GM12801 (cell line): ENCODE data around the gene DCBLD2.

Experiments
- TF ChIP-seq, protein P1 (sequence below): IDR thresholded peaks from one replicate; pipeline ENCODE4 v1.5.1; 2011; ENCODE audit warnings: control low read depth; ENCODE audit not compliant: insufficient read length; ENCODE audit errors: extremely low read depth

DCBLD2 gene, protein sequence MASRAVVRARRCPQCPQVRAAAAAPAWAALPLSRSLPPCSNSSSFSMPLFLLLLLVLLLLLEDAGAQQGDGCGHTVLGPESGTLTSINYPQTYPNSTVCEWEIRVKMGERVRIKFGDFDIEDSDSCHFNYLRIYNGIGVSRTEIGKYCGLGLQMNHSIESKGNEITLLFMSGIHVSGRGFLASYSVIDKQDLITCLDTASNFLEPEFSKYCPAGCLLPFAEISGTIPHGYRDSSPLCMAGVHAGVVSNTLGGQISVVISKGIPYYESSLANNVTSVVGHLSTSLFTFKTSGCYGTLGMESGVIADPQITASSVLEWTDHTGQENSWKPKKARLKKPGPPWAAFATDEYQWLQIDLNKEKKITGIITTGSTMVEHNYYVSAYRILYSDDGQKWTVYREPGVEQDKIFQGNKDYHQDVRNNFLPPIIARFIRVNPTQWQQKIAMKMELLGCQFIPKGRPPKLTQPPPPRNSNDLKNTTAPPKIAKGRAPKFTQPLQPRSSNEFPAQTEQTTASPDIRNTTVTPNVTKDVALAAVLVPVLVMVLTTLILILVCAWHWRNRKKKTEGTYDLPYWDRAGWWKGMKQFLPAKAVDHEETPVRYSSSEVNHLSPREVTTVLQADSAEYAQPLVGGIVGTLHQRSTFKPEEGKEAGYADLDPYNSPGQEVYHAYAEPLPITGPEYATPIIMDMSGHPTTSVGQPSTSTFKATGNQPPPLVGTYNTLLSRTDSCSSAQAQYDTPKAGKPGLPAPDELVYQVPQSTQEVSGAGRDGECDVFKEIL

DNA sequence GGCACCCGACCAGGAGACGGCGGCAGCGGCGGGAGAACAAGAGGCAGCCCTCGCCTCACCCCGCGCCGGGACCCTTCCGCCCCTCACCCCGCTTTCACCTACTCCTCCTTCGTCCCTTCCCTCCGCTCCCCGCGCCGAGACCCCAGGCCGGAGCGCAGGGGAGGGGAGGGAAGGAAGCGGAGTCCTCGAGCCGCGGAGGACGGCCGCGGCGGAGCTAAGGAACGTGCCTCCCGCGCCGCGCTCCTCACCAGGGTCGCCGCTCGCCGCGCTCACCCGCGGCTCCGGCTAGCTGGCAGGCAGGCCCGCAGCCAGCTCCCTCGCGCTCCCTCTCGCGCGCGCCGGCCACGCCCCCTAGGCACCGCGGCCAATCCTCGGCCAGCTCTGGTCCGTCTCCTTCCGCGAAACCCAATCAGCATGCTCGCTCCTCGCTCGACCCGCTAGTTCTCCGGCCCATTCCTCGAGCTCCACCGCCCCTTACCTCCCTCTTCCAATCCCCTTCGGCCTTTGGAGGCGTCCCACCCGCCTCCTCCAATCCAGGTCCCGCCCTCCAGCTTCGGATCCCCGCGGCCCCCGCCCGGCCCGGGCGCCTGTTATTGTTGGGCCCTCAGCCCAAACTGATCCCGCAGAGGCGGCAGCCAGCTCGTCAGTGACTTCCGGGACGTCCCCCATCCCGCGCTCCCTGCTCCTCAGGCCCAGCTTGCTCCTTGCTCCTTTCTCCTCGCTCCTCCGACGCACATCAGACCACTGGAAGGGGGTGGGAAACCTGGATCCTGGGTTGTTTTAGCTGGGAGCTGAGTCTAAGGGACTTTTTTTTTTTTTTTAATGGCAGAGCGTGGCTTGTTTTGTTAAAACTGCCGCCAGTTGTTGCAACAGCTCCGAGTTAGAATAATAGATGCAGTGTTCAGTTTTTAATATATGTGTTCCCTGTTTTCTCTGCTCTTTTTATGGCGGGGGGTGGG is at the start of gene DCBLD2:
Gene DCBLD2, minus strand, starts transcription at position 304 of the 959 bp plus-strand sequence. CDS start 369 bp downstream, outside the sequence.
- TF ChIP-seq, protein P1, sequence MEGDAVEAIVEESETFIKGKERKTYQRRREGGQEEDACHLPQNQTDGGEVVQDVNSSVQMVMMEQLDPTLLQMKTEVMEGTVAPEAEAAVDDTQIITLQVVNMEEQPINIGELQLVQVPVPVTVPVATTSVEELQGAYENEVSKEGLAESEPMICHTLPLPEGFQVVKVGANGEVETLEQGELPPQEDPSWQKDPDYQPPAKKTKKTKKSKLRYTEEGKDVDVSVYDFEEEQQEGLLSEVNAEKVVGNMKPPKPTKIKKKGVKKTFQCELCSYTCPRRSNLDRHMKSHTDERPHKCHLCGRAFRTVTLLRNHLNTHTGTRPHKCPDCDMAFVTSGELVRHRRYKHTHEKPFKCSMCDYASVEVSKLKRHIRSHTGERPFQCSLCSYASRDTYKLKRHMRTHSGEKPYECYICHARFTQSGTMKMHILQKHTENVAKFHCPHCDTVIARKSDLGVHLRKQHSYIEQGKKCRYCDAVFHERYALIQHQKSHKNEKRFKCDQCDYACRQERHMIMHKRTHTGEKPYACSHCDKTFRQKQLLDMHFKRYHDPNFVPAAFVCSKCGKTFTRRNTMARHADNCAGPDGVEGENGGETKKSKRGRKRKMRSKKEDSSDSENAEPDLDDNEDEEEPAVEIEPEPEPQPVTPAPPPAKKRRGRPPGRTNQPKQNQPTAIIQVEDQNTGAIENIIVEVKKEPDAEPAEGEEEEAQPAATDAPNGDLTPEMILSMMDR, result no peak

DNA sequence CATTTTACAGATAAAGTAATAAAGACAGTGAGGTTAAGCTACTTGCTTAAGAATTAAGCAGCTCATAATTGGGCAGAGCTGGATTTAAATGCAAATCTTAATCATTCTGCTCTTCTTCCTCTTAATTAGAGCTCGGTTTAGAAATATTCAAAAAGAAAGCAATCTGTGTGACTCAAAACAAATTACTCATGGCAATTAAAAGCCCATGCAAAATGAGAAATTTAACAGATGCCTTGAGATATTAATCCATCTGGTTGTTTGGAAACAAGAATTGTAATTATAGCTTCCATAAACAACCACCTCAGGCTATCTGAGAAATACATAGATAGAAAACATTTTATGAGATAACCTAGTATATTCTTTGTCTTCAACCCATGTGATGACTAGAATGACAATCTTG is 44.2 kb upstream of the DCBLD2 start:
- TF ChIP-seq, protein P1, result no peak

DNA sequence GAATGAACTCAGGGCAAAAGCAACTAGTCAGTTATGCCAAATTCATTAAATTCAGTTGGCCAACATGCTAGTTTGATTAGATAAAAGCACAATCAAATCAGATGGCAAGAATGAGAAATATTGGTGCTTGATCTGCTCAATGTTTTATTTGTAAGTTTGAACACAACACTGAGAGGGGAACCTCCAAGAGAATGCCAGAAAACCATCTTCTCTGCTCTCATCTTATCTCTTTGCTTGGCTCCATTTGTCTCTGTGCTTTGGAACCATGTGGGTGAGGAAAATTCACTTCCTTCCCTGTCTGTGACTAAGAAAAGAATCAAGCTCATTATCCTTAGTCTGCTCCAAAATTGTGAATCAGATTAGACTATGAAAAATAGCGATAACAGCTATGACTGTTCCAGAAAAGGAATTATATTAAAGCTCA is 43.6 kb upstream of the DCBLD2 start:
- TF ChIP-seq, protein P1, result no peak

DNA sequence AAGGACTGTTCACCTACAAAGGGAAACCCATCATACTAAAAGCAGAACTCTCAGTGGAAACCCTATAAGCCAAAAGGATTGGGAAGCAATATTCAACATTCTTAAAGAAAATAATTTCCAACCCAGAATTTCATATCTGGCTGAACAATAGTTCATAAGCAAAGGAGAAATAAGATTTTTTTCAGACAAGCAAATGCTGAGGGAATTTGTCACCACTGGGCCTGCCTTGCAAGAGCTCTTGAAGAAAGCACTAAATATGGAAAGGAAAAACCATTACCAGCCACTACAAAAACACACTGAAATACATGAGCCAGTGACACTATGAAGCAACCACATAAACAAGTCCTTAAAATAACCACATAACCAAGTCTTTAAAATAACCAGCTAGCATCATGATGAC is 28.9 kb upstream of the DCBLD2 start:
- TF ChIP-seq, protein P1, result no peak

DNA sequence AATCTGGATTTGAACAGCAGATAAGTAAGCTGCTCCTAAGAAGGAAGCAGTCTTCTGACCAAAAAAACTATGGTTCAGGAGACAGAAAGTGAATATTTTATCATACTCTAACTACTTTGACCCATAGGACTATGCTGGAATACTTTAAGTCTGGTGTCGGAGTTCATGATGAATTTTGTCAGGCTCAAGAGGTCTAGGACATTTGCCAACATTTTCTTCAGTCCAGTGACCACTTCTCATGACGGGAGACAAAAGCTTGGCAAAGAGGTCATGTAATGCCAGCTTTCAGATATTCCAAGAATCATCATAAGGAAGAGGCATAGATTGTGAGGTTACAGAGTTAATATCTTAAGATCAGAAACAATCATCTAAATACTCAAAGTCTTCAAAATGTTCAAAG is 20.5 kb upstream of the DCBLD2 start:
- TF ChIP-seq, protein P1, result no peak

DNA sequence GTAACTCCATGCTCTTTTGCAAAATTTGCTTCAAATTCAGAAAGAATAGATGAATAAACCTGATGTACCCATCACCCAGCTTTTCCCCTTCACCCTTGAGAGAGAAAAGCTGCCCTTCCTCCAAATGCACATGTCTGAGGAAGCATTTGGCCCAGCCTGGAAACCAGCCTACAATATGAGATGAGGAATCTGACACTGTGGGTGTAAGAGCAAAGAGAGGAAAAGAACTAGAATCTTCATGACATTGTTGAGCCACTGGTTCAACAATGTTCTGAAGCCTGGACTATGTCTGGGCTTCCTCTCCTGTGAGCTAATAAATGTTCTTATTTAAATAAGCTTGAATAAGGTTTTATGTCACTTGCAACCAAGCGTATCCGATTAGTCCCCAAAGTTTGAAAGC is 18.7 kb upstream of the DCBLD2 start:
- TF ChIP-seq, protein P1, result no peak
